GM21619 (cell line): ENCODE measurements around the gene ANKRD63.

Experiments used
- ATAC-seq: cut with Tn5 transposase; IDR thresholded peaks from one replicate; pipeline ENCODE4 v1.9.1; 2021; ENCODE audit not compliant: unreplicated experiment

Gene ANKRD63

DNA sequence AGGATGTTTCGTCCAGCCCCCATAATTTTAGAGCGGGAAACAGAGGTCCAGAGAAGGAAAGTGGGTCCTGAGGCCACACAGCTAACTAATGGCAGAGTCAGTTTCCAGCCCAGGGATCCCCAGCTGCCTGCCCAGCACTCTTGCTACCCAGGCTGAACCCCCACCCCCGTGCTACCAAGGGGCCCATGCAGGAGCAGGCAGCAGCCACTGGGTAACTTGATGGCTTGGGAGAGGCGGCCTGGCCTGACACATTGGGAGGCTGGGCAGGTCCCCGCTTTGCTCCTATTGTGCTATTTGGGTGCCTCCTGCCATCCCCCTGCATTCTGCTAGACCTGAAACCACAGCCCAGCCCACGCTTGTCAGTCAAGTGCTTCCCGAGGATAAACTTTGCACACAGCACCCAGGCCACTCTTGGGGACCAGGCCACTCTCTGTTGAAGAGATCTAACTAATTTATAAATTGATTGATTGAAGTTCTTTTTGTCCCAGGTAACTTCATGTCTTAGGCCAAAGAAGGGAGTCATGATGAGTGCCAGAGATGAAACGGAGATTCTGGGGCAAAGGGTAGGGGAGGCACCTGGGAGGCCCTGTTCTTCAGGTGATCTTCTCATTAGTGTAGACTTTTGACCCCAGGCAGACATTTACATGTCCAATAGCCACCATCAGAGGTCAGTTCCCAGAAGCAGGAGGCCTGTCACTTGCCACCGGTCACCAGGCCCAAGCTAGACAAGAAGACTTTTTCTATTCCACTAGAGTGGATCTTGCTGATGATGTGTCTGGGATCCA, 37.0 kb downstream of the ANKRD63 start:
- ATAC-seq = no peak

DNA sequence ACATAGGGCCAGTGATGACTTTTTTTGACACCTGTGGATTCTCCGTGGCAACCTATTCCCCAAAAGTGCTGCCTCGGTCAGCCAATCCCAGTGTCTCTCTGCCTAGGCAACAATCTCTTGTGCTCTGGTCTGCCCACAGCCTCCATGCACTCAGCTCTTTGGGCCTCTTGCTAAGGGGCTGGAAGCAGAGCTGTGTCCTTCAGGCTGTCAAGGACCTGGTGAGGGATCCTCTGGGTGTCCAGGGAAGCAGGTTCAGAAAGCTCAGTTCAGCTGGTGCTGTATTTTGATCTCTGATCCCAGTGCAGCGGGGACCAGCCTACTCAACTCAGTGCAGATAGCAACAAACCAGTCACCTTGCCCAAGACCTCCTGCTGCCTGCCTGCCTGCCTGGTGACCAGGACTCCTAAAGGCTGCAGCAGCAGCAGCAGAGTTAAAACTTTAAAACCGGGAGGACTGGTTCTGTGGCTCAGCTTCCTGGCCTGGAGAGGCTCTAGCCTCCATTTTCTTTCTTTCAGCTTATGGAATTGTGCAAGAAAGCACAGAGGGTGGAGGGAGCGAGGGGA, 37.8 kb downstream of the ANKRD63 start:
- no peak for ATAC-seq

DNA sequence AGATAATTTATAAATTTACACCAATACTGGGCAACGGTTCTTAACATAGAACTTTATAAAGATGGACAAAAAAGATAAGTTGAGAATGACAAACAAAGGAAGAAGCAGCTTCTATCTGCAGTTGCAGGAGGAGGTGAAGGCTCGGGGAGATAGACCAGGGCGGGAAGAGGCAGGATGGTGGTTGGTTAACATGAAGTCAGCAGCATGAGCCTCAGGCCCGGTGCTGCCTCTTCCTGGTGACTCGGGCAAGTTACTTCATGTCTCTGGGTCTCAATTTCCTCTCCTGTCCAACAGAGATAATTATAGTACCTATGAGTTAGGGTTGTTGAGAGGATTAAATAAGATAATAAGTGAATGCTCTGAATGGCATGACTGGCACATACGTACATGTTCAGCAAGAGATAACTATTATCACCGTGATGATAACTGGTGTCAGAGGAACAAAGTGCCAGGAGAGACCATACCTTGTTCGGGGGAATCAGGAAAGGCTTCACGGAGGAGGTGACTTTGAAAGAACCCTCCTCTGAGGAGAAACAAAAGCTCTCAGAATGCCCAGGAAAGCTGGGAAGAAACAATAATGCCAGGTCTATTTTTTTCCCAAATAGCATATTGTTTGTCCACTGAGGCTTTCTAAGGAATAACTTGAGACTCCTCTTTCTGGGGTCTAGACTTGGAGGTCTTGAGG, 39.6 kb downstream of the ANKRD63 start:
- ATAC-seq = no peak

DNA sequence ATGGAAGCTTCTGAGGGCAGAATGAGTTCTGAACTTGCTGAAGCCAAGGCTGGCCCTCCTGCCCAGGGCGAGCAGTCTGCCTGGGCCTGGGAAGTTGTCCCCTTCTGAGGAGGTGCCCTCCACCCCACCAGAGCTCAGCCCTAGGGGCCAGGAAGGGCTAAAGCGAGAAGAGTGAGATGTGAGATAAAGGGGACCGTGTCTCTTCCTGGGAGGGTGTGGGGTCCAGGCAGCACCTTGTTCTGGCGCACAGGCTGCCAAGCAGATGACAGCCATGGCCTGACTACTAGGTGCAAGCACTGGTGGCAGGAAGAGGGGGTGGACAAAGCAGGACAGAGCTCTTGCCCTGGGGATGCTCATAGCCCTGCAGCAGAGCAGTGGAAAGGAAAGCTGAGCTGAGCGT, 40.3 kb downstream of the ANKRD63 start:
- ATAC-seq = no peak

DNA sequence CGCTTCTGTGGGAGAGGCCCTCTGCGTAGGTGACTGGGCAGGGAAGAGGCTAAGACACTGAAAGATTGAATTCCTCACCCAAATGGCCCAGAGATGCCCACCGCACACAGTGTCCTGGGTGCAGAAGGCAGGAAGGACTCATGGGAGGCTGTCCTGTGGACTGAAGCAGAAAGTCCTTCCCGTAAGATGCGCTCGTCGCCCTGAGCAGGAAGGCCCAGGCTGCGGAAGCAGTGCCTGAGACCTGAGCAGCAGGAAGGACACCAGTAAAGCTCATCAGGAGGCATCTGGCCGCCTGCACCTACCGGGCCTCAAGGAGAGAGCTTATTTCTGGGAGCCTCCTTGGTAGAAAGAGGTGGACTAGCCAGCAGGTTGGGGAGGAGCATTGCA, 40.7 kb downstream of the ANKRD63 start:
- no peak for ATAC-seq

DNA sequence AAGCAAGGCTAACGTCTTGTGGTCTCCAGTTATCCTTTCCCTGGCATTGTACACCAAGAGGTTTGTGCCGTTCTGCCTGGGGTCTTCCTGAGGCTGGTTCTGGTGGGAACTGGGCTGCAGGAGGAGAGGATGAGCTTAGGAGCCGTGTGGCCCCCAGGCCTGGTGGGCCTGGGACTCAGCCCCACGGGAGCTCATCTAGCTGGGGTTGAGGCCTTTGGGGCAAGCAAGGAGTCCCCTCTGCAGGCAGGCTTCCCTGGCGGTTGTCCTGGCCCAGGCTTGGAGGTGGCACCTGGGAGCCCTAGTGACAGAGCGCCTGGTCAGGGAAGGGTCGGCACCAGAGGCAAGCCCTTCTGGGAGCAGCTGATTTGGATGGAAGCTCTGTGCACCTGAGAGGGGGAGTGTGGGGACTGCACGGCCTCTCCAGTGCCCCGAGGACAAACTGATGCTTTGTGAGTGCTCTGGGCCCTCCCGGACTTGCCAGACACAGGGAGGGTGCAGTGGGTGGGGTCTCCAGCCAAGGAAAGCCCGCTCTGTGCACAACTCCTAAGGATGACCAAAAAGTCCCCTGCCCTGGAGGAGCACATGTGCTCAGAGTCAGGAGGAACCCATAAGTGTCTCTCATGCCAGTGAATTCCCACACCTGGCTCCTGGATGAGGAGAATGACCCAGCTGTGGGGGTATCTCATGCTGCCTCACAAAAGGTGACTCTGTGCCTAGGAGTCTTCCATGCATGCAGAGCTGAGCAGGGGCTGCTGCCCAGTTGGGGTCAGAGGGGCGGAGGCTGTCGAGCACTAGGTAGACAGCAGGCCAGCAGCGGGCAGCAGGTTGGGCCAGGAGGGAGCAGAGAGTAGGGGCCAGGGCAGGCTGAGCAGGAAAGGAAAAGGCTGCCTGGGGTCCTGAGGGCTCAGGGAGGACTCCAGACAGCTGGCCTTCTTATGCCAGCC, 41.3 kb downstream of the ANKRD63 start:
- ATAC-seq = no peak

DNA sequence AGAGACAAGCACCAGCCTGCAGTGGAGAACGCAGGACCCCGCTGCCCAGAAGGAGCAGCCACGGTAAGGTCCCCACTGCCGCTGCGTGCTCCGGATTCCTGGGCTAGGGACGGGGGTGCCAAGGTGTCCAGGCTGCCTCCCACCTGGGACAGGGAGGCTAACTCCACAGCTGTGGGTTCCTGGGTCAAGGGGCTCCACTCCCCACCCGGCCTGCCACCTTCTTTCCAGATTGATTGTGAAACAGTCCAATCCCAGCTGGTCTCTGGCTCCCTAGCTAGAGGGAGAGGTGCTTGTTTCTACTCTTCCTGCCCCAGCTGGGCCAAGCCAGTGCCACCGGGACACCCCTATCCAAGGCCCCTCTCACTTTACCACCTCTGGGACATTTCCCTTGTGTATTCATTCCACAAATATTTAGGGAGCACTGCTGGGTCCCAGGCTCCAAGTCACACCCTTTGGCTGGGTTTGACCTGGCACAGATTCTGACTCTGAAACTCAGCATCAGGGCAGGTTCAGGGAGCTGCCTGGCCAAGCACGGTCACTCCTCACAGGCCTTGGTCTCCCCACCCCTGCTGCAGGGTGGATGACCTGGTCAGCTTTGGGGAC, 42.1 kb downstream of the ANKRD63 start:
- ATAC-seq = no peak

DNA sequence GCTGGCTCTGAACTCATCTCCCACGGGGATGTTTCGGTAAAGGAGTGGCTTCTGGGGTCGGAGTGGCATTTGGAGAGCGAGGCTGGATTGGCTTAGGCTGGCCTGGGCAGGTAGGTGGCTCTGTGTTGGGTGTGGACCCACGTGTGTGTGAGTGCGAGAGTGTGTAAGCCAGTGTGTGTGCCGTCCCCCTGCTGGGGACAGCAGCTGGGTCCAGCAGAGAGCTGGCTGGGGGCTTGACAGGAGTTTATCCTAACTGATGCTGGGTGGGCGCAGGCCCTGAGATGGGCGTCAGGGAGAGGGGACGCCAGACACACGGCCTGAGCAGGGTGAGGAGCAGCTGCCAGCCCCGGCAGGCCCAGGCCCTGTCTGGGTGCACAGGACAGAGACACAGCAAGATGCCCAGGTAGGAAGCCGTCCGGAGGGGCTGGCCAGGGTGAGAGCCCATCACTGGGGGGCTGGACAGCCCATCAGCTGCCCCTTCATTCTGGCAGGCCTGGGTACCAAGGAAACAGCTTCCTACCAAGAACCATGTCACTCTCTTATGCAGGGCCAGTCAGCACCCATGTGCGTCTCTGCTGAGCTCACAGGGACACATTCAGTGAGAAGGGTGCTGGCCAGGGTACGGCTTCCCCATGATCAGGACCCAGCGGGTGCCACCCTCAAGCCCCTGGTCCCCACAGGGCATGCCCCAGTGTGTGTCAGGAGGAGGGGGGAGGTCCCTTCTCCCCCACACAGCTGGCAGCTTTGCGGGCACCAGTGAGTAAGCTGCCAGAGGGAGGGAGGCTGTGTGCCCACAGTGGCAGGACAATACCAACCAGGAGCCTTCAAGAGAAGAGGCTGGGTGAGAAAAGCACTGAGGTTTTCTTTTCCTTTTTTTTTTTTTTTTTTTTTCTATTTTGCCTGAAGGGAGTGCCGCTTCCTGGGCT, 42.9 kb downstream of the ANKRD63 start:
- no peak for ATAC-seq

DNA sequence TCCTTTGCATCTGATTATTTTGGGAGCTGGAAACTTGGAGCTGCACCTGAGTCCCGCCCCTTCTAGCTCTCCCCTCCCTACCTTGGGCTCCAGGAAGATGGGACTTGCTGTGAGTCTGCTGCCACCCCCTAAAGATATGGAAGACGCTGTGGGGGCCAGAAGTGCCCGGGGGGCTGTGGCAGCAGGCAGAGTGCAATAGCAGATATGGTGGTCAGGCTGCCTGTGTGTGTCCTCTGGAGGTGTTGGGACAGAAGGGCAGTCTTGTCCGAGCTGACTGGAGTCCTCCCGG, 43.5 kb downstream of the ANKRD63 start:
- no peak for ATAC-seq

DNA sequence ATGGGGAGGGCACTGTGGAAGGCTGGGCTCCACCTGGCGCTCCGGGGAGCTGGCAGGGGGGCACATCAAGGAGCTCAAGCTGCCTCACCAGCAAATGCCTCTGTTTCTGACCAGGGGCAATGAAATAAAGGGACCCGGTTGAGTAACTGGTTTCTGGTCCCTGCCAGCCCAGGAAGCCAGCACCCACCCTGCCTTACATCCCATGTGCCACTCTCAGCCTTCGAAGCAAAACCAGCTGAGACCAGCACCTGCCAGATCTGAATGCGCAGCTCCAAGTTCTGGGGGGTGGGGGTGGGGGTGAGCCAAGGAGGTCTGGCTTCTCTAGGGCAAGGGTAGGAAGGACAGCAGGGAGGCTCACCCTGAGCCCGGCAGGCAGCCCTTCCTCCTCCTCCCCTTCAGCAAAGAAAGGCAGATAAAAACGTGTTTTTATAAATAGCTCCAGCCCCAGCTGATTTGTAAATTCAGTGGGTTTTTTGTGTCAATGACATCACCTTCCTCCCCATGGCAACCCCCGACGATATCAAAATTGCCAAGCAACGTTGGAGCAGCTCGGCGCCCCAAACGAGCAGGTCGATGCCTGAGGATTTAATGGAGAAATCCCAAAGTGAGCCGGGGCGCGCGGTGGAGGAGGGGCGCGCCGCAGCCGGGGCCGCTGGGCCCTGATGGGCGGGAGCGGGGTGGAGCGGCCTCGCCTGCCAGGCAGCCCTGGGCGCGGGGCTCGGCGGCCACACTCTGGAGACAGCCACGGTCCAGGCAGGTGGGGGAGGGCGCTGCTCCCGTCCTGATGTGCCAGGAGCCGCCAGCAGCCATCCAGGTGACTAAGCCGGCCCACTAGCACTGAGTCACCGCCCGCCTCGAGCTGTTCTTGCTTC, 44.1 kb downstream of the ANKRD63 start, which contains the start of gene PAK6:
Gene PAK6, plus strand, starts transcription at position 532 of the 872 bp plus-strand sequence. CDS start 25,723 bp downstream, outside the sequence.
- no peak for ATAC-seq

DNA sequence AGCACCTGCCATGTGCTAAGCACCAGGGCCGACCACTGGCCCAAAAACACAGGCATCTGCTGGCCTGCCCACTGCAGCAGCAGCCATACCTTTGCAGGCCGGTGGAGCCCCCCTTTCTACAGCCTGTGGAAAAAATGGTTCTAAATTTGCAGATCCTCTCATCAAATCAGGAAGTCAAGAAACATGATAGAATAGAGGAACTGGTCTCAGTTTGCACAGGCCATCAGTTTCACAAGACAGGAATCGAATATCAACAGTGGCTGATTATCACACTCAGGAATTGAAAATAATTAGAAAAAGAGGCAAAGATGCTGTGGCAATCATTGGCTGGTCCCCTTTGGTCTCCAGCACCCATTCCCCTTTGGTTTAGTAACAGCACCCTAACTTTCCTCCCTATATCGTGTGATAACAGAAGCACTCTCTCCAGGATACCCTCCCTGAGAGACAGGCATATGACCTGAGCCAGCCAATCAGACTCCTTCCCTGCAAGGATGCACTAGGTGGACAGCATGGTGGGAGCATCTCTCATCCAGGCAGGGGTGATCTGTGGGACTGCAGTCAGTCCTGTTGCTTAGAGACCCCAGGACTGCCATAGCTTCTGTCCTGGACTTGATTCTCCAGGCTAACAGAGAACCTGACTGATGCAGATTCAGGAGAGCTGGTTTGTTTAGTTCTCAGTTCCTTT, 47.5 kb downstream of the ANKRD63 start:
- ATAC-seq = no peak

DNA sequence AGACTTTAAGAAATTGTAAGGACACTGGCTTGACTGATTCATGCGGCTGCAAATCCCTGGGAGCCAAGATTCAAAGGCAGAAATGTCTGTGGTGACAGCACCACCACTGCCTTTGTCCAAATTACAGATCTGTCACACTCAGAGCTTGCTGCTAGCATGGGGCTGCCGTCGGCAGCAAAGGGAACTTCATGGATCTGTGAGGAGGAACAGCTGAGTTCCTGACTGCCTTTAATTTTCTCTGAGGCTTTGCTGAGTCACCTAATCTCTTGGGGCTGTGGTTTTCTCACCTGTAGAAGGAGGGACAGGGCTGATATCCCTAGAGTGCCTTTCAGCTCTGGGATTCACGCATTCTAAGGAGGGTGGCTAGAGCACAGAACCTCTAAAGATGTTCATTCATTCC, 48.1 kb downstream of the ANKRD63 start:
- ATAC-seq = no peak

DNA sequence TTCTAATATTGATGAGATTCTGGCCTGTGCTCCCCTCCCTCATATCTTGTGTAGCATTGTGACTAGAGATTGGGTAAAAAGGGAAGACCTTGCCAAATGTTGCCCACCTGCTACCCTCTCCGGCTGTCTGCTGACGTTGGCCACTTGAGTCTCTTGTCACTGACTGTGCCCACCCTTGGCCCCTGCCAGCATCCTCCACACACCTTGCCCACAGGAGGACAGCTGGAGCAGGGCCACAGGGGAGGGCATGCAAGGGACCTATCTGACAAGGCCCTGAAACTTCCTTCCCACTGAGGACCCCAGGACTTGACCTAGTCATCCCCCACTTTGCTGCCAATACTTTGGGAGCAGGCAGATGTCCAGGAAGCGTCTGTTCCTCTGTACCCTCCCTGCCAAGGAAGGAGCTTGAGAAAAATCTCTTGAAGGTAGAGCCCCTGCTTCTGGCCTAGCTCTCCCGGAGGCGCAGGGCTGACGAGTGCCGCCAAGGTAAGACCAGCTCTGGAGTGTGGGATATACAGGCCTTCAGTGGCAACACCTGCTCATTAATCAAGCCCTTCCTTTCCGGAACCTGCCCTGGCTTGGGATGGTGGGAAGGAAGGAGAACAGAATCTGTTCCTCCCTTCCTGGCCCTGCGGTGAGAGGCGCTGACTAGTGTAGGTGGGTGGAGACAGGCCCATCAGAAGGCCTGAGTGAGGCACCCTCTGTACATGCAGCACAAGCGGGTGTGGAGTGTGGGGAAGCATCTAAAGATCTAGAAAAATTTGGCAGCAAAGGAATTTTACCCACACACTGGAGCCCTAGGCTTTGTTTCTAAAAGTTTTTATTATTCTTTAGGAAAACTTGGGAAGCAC, 48.9 kb downstream of the ANKRD63 start:
- ATAC-seq = no peak

DNA sequence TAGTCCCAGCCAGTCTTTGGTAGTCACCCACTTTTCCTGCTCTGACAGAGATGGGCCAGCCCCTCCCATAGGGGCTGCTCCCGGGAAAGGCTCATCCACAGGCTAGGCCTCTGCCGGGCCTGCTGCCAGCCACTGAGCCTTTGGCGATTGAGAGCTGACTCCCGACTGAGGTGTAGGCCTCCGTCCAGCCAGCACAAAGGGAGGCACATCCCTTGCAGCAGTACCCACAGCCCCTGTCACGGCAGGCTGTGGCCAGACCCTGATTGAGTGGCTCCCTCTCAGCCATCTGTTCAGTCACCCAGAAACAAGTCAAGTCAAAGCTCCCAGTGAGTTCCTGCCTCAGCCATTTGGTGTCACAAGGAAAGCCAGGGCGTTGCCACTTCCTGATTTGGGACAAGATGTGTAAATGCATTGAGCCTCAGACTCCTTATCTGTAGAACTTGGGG, 50.2 kb downstream of the ANKRD63 start:
- ATAC-seq = no peak
